ENCODE measurements around the gene STXBP5. TPM values are rescaled to one million over a fixed set of nuclear protein-coding genes. Genes with fewer than 3 reads are reported as not detected.
A peak's percentile ranks its signal among the peaks of the same experiment; 100 is the strongest.

Gene STXBP5
- total RNA-seq, 1 donor from 2014 or later = 13.0 TPM

- intact Hi-C loops (cut with DNase I) = no loop called here
- DNase-seq (no peak), ATAC-seq (ENCODE audit: poor library complexity) (no peak)
Measured at GRCh38 chr6:147205690-147206600, 1.7 kb downstream of the STXBP5 start.

- intact Hi-C loops (cut with DNase I) = no loop called here
Measured at GRCh38 chr6:147207351-147207750, 3.1 kb downstream of the STXBP5 start.

GRCh38 chr6:147207837-147208754, 3.9 kb downstream of the STXBP5 start:
- intact Hi-C loops (cut with DNase I) = no loop called here
- DNase-seq (no peak), ATAC-seq (ENCODE audit: poor library complexity) (no peak)

More at GRCh38 chr6:147207351-147207750, 3.1 kb downstream of the STXBP5 start:
- no peak for DNase-seq
- no peak for ATAC-seq (ENCODE audit: poor library complexity)

- DNase-seq = no peak
- intact Hi-C loops (cut with DNase I) = no loop called here
- no peak for ATAC-seq (ENCODE audit: poor library complexity)
Measured at GRCh38 chr6:147209762-147210449, 5.7 kb downstream of the STXBP5 start.

GRCh38 chr6:147211349-147211748, 7.1 kb downstream of the STXBP5 start:
- intact Hi-C loops (cut with DNase I) = no loop called here
- DNase-seq (no peak), ATAC-seq (ENCODE audit: poor library complexity) (no peak)

- intact Hi-C loops (cut with DNase I) = no loop called here
- no peak for DNase-seq
- no peak for ATAC-seq (ENCODE audit: poor library complexity)
Measured at GRCh38 chr6:147211831-147212230, 7.6 kb downstream of the STXBP5 start.

GRCh38 chr6:147212622-147213021, 8.4 kb downstream of the STXBP5 start:
- DNase-seq (no peak), ATAC-seq (ENCODE audit: poor library complexity) (no peak)
- intact Hi-C loops (cut with DNase I) = no loop called here

- intact Hi-C loops (cut with DNase I) = no loop called here
- ATAC-seq (ENCODE audit: poor library complexity) (no peak), DNase-seq (no peak)
Measured at GRCh38 chr6:147213772-147214171, 9.6 kb downstream of the STXBP5 start.

- ATAC-seq (ENCODE audit: poor library complexity) (no peak), DNase-seq (no peak)
- intact Hi-C loops (cut with DNase I) = no loop called here
Measured at GRCh38 chr6:147214248-147215227, 10.3 kb downstream of the STXBP5 start.

GRCh38 chr6:147216915-147217314, 12.7 kb downstream of the STXBP5 start:
- ATAC-seq (ENCODE audit: poor library complexity) = no peak
- intact Hi-C loops (cut with DNase I) = no loop called here
- DNase-seq = no peak

GRCh38 chr6:147217840-147218404, 13.7 kb downstream of the STXBP5 start:
- no peak for DNase-seq
- ATAC-seq (ENCODE audit: poor library complexity) = no peak
- intact Hi-C loops (cut with DNase I) = no loop called here

GRCh38 chr6:147218797-147219196, 14.6 kb downstream of the STXBP5 start:
- no peak for ATAC-seq (ENCODE audit: poor library complexity)
- intact Hi-C loops (cut with DNase I) = no loop called here
- no peak for DNase-seq

- ATAC-seq (ENCODE audit: poor library complexity) = no peak
Measured at GRCh38 chr6:147219463-147219862, 15.2 kb downstream of the STXBP5 start.

GRCh38 chr6:147220345-147220744, 16.1 kb downstream of the STXBP5 start:
- ATAC-seq (ENCODE audit: poor library complexity) = no peak

More at GRCh38 chr6:147219463-147219862, 15.2 kb downstream of the STXBP5 start:
- no peak for DNase-seq
- intact Hi-C loops (cut with DNase I) = no loop called here

GRCh38 chr6:147221739-147222138, 17.5 kb downstream of the STXBP5 start:
- ATAC-seq (ENCODE audit: poor library complexity) = no peak
- DNase-seq = no peak
- intact Hi-C loops (cut with DNase I) = no loop called here

More at GRCh38 chr6:147220345-147220744, 16.1 kb downstream of the STXBP5 start:
- intact Hi-C loops (cut with DNase I) = no loop called here
- no peak for DNase-seq

GRCh38 chr6:147222160-147222838, 18.1 kb downstream of the STXBP5 start:
- intact Hi-C loops (cut with DNase I) = no loop called here
- DNase-seq (no peak), ATAC-seq (ENCODE audit: poor library complexity) (peak; percentile 48)

GRCh38 chr6:147223736-147224135, 19.5 kb downstream of the STXBP5 start:
- intact Hi-C loops (cut with DNase I) = no loop called here
- ATAC-seq (ENCODE audit: poor library complexity) (no peak), DNase-seq (no peak)
